Neural progenitor cell (in vitro differentiated cells): ENCODE data around the gene ARID5B. TPM values are rescaled to one million over a fixed set of nuclear protein-coding genes. Genes with fewer than 3 reads are reported as not detected.

Experiments
- DNase-seq: peaks from one replicate; pipeline ENCODE4 v3.0.0-alpha.2; 2016; ENCODE audit warnings: low spot score
- H2AFZ ChIP-seq: fragments of 200-600 bp; sonication (generic); replicated peaks from 2 replicates; pipeline ENCODE4 v1.6.1; 2016; ENCODE audit warnings: antibody characterized with exemption
- H3F3A ChIP-seq: fragments of 200-600 bp; sonication (generic); 2 replicates; pipeline ENCODE4 v1.6.1; 2016; ENCODE audit warnings: antibody characterized with exemption, low read depth
- H3K27ac ChIP-seq: fragments of 200-600 bp; sonication (generic); 2 replicates; pipeline ENCODE4 v1.5.1; 2016; ENCODE audit warnings: mild to moderate bottlenecking
- H3K27me3 ChIP-seq: fragments of 200-600 bp; sonication (generic); 2 replicates; pipeline ENCODE4 v1.6.1; 2016; ENCODE audit warnings: mild to moderate bottlenecking, moderate library complexity
- H3K36me3 ChIP-seq: fragments of 200-600 bp; sonication (generic); 2 replicates; pipeline ENCODE4 v1.5.1; 2016
- H3K4me1 ChIP-seq: fragments of 200-600 bp; sonication (generic); 2 replicates; pipeline ENCODE4 v1.6.1; 2016; ENCODE audit warnings: mixed run types
- H3K4me2 ChIP-seq: fragments of 200-600 bp; sonication (generic); 2 replicates; pipeline ENCODE4 v1.6.1; 2016
- H3K4me3 ChIP-seq: fragments of 200-600 bp; sonication (generic); 2 replicates; pipeline ENCODE4 v1.5.1; 2016
- H3K79me2 ChIP-seq: fragments of 200-600 bp; sonication (generic); 2 replicates; pipeline ENCODE4 v1.6.1; 2016; ENCODE audit warnings: low read depth
- H3K9ac ChIP-seq: fragments of 200-600 bp; sonication (generic); 2 replicates; pipeline ENCODE4 v1.6.1; 2016
- H3K9me3 ChIP-seq: fragments of 200-600 bp; sonication (generic); 2 replicates; pipeline ENCODE4 v1.5.1; 2016; ENCODE audit warnings: low read depth
- H4K20me1 ChIP-seq: fragments of 200-600 bp; sonication (generic); 2 replicates; pipeline ENCODE4 v1.6.1; 2016; ENCODE audit warnings: low read depth
- H3K27ac Mint-ChIP-seq: 3 replicates; pipeline ENCODE4 v1.8.0; 2021; ENCODE audit warnings: mixed read lengths
- H3K27me3 Mint-ChIP-seq: 2 replicates; pipeline ENCODE4 v1.8.0; 2022; ENCODE audit warnings: low read depth, mild to moderate bottlenecking, inconsistent platforms, moderate library complexity, mixed read lengths; ENCODE audit not compliant: insufficient read depth
- H3K36me3 Mint-ChIP-seq: 3 replicates; pipeline ENCODE4 v1.8.0; 2021; ENCODE audit warnings: mixed read lengths
- H3K4me1 Mint-ChIP-seq: 3 replicates; pipeline ENCODE4 v1.8.0; 2021; ENCODE audit warnings: mixed read lengths
- H3K4me3 Mint-ChIP-seq: 3 replicates; pipeline ENCODE4 v1.8.0; 2021; ENCODE audit warnings: mild to moderate bottlenecking, moderate library complexity, mixed read lengths
- H3K9me3 Mint-ChIP-seq: 3 replicates; pipeline ENCODE4 v1.8.0; 2020; ENCODE audit warnings: mixed read lengths
- EZH2 ChIP-seq: fragments of 200-600 bp; sonication (generic); IDR thresholded peaks from 2 replicates; pipeline ENCODE4 v1.6.1; 2017; ENCODE audit warnings: antibody characterized with exemption, mild to moderate bottlenecking, moderate library complexity
- EZH2phosphoT487 ChIP-seq: fragments of 200-600 bp; sonication (generic); IDR thresholded peaks from 2 replicates; pipeline ENCODE4 v1.6.1; 2017; ENCODE audit warnings: antibody characterized with exemption
- total RNA-seq: library from RNA; depleted of rRNA; stranded (reverse); fragments of >200 nt; gene quantifications from 2 replicates; pipeline ENCODE4 v1.2.3, GENCODE V29; 2015; ENCODE audit warnings: low replicate concordance
- TF ChIP-seq, protein P1 (sequence below): fragments of 200-600 bp; sonication (generic); IDR thresholded peaks from 2 replicates; pipeline ENCODE4 v1.5.1; 2017; ENCODE audit warnings: antibody characterized with exemption, mild to moderate bottlenecking

Gene ARID5B
- total RNA-seq, 1 donor from 2014 or later: 1.5 TPM

DNA sequence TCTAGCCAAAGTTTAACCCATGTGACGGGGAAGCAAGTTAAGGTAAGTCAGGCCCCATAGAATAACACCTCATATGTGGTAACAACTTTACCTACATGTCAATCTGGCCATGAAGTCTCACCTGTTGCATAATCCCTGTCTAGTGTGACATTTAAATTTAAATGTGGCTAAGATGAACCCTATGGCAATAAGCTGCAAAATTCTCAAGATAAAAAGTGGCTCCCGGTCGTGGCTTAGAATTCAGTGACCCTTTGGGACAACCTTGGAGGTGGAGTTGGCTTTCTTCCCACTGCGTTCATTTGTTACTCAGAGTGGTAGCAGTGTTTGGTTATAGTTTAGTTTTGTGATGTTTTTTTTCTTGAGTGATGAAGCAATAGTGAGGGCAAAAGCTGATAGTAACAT lies 90.6 kb downstream of the ARID5B start:
- no peak overlapping the region for H3K4me3 Mint-ChIP-seq
- peaks cover 7% of the 10 kb centered on the region for H3K36me3 Mint-ChIP-seq
- Histone ChIP-seq H3K27me3 (no peaks in the 10 kb centered on the region), H3F3A (no peaks in the 10 kb centered on the region), H3K9ac (no peak overlapping the region), H3K4me1 (peaks cover 26% of the 10 kb centered on the region), H3K9me3 (no peaks in the 10 kb centered on the region), H3K27ac (no peak overlapping the region), H3K4me3 (no peak overlapping the region), H3K36me3 (no peaks in the 10 kb centered on the region), H3K79me2 (no peaks in the 10 kb centered on the region), H2AFZ (no peak overlapping the region), H4K20me1 (no peaks in the 10 kb centered on the region), H3K4me2 (no peak overlapping the region)
- peaks cover 2% of the 10 kb centered on the region for H3K27me3 Mint-ChIP-seq
- TF ChIP-seq EZH2phosphoT487 (no peak), EZH2 (no peak)
- TF ChIP-seq, protein P1, sequence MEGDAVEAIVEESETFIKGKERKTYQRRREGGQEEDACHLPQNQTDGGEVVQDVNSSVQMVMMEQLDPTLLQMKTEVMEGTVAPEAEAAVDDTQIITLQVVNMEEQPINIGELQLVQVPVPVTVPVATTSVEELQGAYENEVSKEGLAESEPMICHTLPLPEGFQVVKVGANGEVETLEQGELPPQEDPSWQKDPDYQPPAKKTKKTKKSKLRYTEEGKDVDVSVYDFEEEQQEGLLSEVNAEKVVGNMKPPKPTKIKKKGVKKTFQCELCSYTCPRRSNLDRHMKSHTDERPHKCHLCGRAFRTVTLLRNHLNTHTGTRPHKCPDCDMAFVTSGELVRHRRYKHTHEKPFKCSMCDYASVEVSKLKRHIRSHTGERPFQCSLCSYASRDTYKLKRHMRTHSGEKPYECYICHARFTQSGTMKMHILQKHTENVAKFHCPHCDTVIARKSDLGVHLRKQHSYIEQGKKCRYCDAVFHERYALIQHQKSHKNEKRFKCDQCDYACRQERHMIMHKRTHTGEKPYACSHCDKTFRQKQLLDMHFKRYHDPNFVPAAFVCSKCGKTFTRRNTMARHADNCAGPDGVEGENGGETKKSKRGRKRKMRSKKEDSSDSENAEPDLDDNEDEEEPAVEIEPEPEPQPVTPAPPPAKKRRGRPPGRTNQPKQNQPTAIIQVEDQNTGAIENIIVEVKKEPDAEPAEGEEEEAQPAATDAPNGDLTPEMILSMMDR: no peak
- H3K9me3 Mint-ChIP-seq: peaks cover 5% of the 10 kb centered on the region
- peak overlapping the region; percentile 74 for H3K27ac Mint-ChIP-seq
- H3K4me1 Mint-ChIP-seq: peaks cover 38% of the 10 kb centered on the region
- DNase-seq: no peak

DNA sequence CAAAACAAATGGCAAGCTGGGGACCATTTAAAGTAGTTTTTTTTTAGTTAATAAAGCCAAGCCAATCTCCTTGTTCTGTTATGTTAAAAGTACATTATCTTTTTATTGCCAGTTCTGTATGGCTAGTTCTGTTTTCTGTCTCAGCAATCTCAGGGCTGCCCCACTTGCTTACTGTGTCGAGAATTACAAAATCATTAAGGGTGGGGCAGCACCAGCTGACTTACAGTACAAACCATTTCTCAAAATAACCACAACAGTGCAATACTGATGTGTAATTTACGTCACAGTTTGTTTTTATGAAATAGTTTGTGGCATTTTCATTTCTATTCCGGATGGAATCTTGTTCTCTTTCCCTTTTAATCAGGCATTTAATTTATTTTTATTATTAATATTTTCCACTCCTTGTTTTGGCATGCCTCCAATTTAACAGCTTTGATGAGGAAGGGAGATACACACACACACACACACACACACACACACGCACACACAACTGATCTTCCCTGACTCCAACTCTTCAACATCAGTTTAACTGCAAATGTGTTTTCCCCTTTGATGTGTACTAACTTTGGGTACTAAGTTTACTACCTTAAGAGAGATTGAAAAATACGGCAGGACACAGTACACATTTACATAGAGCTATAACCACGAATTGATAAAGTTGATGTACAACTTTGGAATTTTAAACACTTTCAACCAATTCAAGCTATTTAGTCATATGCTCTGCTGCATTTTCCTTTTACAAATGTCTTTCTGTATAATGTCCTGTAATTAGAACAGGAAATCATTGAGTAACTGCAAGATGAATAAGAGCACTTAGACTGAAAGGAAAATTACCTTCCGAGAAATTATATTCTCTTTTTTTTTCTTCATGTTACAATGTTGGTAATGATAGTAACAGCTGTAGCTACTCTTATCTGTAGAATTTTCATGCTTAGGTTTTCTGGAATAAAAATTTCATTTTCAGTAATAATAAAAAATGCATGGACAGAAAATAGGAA lies 91.5 kb downstream of the ARID5B start:
- Mint-ChIP-seq H3K27me3 (peaks cover 2% of the 10 kb centered on the region), H3K4me1 (peaks cover 38% of the 10 kb centered on the region), H3K4me3 (no peak overlapping the region), H3K9me3 (peaks cover 5% of the 10 kb centered on the region), H3K36me3 (peaks cover 7% of the 10 kb centered on the region), H3K27ac (peak overlapping the region; percentile 89)
- TF ChIP-seq EZH2phosphoT487 (no peak), EZH2 (no peak)
- TF ChIP-seq, protein P1: no peak
- Histone ChIP-seq H3F3A (no peaks in the 10 kb centered on the region), H4K20me1 (no peaks in the 10 kb centered on the region), H3K36me3 (no peaks in the 10 kb centered on the region), H3K9ac (no peak overlapping the region), H3K79me2 (no peaks in the 10 kb centered on the region), H3K27me3 (no peaks in the 10 kb centered on the region), H3K4me3 (no peak overlapping the region), H3K4me2 (no peak overlapping the region), H3K27ac (no peak overlapping the region), H3K4me1 (peaks cover 25% of the 10 kb centered on the region), H2AFZ (no peak overlapping the region), H3K9me3 (no peaks in the 10 kb centered on the region)
- no peak for DNase-seq

DNA sequence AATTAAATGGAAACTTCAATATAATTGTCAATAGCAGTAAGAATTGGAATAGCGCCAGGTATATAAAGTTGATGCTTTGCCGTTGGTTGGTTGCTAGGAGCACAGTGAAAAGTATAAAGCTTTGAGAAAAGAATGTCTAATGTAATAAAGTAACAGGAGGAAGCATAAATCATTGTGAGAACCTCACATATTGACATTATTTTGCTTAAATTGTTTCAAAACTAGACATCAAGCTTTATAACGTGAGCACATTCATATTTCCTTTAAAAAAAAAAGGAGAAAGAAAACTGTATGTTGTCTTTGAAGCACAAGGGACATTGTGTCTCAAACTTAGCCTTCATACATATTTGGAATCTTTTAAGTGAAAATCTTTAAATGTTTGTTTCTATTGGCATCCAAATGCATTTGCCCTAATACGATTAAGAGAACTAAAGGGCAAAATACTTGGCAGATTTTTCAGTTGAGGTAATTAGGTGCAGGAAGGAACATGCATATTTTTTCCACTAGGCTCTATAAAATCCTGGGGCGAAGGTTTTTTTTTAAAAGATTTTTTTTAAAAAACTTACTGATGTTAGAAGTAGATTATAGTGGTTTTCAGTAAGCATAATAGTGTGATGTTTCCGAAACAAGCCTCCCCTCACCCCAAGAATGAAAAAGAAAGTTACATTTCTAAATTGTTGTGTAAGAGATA lies 92.4 kb downstream of the ARID5B start:
- Histone ChIP-seq H4K20me1 (no peaks in the 10 kb centered on the region), H3K4me2 (peak overlapping the region; percentile 54), H3K9me3 (no peaks in the 10 kb centered on the region), H3F3A (no peaks in the 10 kb centered on the region), H3K9ac (no peak overlapping the region), H3K36me3 (no peaks in the 10 kb centered on the region), H3K27me3 (no peaks in the 10 kb centered on the region), H3K4me3 (no peak overlapping the region), H3K27ac (no peak overlapping the region), H3K4me1 (peaks cover 25% of the 10 kb centered on the region), H2AFZ (no peak overlapping the region), H3K79me2 (no peaks in the 10 kb centered on the region)
- peak overlapping the region; percentile 34 for H3K4me3 Mint-ChIP-seq
- peaks cover 38% of the 10 kb centered on the region for H3K4me1 Mint-ChIP-seq
- peak overlapping the region; percentile 85 for H3K27ac Mint-ChIP-seq
- no peak for TF ChIP-seq EZH2phosphoT487
- TF ChIP-seq, protein P1: no peak
- TF ChIP-seq EZH2: no peak
- peaks cover 10% of the 10 kb centered on the region for H3K36me3 Mint-ChIP-seq
- H3K27me3 Mint-ChIP-seq: peaks cover 2% of the 10 kb centered on the region
- peaks cover 5% of the 10 kb centered on the region for H3K9me3 Mint-ChIP-seq
- no peak for DNase-seq
